HG03457 (cell line): Measurements from ENCODE around the gene MYO19.
"Not testable (repeated sequence)": the region's sequence is repeated elsewhere in the genome, so short reads cannot be mapped to it uniquely, and the experiment has no call there.

ENCODE experiments used
- ATAC-seq: cut with Tn5 transposase; IDR thresholded peaks from one replicate; pipeline ENCODE4 v1.9.1; 2021; ENCODE audit warnings: moderate number of reproducible peaks; ENCODE audit not compliant: unreplicated experiment

MYO19 gene

GRCh38 chr17:36468903-36469635 lies 65.6 kb downstream of the MYO19 start:
- no peak for ATAC-seq

GRCh38 chr17:36464765-36465088 lies 69.9 kb downstream of the MYO19 start:
- no peak for ATAC-seq

DNA sequence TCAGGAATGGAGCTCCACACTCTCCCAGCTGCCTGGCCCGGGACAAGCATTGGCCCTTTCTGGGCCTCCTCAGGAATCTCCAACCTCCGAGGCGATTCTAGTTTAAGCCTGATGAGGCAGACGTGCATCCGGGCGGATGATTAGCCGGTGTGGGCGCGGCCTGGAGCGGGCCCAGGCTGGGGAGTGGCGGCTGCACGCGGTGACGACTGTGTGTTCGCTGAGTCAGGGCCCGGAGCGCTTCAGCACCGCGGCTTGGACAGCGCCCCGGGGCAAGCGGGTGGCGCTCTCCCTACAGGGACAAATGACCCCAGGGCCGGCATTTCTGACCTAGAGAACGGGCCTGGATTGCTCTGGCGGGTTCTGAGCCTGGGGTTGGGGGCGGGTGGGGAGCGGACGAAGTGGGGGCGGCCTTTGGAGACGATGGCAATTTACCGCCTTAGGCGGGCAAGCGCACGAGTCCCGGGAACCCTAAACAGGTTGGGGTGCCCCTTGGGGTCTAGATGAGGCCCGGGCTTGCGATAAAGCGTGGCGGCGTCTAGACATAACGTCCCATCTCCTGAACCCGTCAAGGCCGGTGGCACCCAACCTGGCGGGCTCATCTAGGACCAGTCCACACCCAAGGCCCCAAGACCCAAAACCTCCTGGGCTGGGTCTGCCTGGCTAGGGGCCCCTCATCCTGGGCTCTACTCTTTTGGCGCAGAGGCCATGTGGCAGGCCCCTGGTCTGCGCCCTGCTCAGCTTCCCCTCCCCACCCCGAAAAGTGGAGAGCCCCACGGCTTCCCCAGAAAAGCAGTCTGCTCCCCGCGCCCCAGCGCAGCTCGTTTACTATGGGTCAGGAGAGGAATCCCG lies 70.5 kb downstream of the MYO19 start:
- ATAC-seq: no peak

DNA sequence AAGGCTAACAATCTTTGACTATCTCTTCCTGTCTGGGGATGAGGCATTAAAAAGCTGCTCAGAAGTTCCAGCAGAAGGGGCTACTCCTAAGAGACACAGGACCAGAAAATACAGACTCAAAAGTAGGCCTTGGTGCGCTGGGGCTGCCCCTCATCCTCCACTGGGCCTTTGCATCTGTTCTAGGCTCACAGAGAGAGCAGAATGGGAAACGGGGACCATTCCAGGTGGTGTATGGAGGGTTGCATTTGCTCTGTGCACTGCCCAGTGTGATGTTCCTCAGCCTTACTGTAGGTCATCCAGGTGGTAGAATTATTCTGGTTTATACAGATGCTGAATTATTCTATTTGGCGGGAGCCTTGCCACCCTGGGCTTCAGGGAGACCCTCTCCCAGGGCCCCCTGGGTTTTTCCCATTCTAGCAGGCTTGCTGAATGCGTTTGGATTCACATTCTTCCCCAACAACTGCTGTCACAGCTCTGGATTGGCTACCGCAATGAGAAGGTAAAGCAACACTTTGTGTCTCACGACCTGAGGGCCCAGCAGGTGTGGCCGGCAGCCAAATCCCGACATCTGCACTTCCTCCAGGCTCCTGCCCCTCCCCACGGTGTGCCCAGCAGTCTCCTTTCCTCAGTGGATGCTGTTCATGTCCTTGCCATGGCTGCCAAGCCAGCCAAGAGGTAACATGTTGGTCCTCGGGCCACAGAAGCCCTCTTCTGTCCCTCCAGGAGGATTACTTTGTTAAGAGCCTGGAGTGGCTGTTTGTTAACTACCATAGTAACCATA lies 73.1 kb downstream of the MYO19 start:
- ATAC-seq: no peak

DNA sequence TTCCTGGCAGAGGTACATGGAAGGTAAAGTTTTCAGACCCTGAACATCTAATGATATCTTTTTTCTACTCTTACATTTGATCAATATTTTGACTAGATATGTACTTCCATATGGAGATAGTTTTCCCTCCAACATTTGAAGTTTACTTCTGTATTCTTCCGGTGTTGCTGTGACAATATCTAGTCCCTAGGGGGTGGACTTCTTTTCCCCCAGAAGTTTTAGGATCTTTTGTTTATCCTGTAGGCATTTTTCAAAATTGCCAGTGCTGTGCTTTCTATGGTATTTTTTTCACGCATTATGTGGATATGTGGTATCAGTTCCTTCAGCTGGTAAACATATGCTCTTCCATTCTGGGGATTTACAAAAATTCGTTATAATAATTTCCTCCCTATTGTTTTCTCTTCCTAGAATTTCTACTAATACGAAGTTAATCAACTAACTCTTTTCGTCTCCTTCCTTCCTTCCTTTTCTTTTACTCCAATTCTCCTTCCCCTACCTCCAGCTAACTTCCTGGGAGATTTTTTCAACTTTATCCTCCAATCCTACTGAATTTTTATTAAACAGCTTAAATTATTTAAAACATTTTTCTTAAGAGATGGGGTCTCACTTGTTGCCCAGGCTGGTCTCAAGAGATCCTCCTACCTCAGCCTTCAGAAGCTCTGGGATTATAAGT lies 74.3 kb downstream of the MYO19 start:
- ATAC-seq: no peak

DNA sequence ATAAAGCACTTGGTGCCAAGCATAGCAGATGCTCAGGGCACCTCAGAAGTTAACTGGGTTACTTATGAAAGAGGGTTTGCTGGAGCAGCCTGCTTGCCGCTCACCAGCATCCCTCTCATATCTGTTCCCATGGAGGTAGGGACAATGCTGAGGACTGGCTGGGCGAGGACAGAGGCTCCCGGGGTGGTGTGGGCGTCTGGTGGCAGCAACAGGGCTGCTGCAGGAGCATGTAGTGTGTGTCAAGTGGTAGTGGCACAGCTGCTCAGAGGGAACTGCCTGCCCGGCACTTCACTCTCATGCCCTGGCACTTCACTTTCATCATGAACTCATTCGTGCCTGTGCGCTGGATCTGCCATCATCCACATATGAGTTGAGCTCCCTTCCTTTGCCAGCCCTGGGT lies 75.1 kb downstream of the MYO19 start:
- no peak for ATAC-seq

DNA sequence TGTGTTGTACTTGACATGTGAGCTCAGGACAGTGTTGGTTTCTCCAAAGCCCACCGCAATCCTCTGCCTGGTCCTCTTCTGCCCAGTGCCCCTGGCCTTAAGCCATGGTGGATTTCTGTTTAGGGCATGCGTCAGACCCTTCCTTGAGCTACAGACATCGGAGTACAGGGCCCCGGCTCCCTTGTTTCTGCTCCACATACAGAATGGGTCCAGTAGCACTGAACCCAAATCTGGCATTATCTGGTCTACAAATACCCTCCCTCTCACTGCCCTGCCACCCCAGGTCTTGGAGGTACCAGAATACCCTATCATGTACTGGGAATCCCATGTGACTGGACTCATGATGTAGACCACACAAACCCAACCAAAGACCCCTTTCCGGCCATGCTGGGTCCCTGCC lies 75.6 kb downstream of the MYO19 start:
- ATAC-seq: no peak

DNA sequence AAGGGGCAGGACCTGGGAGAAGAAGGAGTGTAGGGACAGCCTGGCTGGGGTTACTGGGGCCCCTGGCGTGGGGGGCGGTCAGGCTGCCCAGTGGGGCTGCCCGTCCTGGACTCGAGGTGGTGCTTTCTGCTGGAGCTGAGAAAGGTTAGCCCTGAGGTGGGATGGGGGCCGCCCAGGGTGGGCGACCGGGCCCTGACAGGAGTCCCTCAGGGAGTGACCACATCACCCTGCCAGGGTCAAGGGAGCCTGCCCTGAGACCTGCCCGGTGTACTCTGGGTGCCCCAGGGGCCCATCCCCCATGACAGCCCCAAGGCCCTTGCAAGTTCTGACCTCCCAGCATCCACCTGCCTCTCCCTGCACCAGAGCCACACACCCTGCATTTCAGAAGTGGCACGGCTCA lies 77.0 kb downstream of the MYO19 start:
- not testable (repeated sequence) for ATAC-seq

- not testable (repeated sequence) for ATAC-seq
Observed at GRCh38 chr17:36452888-36453287, 81.8 kb downstream of the MYO19 start.

DNA sequence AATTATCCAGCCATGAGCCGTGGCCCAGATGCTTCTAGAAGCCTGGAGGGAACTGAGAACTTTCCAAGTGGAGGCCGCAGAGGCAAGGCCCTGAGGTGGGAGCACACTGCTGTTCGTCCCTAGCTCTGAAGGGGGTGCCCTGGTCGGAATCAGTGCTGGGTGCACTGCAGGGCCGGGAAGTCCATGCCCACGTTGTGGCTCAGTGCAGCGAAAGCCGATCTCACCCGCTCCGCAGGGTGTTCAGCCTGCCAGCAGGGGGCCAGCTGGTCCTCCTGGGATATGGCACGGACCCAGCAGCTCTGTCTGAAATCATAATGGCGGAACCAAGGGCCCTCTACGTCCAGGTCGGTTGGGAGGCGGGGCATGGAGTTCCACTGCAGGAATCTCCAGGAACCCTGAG lies 84.7 kb downstream of the MYO19 start:
- not testable (repeated sequence) for ATAC-seq
